Measurements from ENCODE around the gene PMEPA1.

Gene PMEPA1

GRCh38 chr20:57709823-57710799 lies at the start of gene PMEPA1:
TSS of gene PMEPA1 (minus strand) at chr20:57710015. CDS start at chr20:57709582, 433 bp downstream.
- peak; percentile 90 for DNase-seq (ENCODE audit: low read depth, low spot score)

- DNase-seq (ENCODE audit: low read depth, low spot score), result no peak
Measured at GRCh38 chr20:57757767-57758166, 48.0 kb upstream of the PMEPA1 start.

- no peak for DNase-seq (ENCODE audit: low read depth, low spot score)
Measured at GRCh38 chr20:57756921-57757320, 47.1 kb upstream of the PMEPA1 start.

GRCh38 chr20:57756213-57756612 lies 46.4 kb upstream of the PMEPA1 start:
- no peak for DNase-seq (ENCODE audit: low read depth, low spot score)

- no peak for DNase-seq (ENCODE audit: low read depth, low spot score)
Measured at GRCh38 chr20:57755609-57756008, 45.8 kb upstream of the PMEPA1 start.

GRCh38 chr20:57754190-57754589 lies 44.4 kb upstream of the PMEPA1 start:
- DNase-seq (ENCODE audit: low read depth, low spot score), result no peak

- no peak for DNase-seq (ENCODE audit: low read depth, low spot score)
Measured at GRCh38 chr20:57753332-57754164, 43.7 kb upstream of the PMEPA1 start.

GRCh38 chr20:57751411-57751810 lies 41.6 kb upstream of the PMEPA1 start:
- DNase-seq (ENCODE audit: low read depth, low spot score), result no peak

- no peak for DNase-seq (ENCODE audit: low read depth, low spot score)
Measured at GRCh38 chr20:57749869-57750268, 40.1 kb upstream of the PMEPA1 start.

GRCh38 chr20:57749131-57749690 lies 39.4 kb upstream of the PMEPA1 start:
- no peak for DNase-seq (ENCODE audit: low read depth, low spot score)

GRCh38 chr20:57748601-57749130 lies 38.9 kb upstream of the PMEPA1 start:
- DNase-seq (ENCODE audit: low read depth, low spot score), result no peak

- no peak for DNase-seq (ENCODE audit: low read depth, low spot score)
Measured at GRCh38 chr20:57747861-57748481, 38.2 kb upstream of the PMEPA1 start.

GRCh38 chr20:57746832-57747404 lies 37.1 kb upstream of the PMEPA1 start:
- no peak for DNase-seq (ENCODE audit: low read depth, low spot score)

- no peak for DNase-seq (ENCODE audit: low read depth, low spot score)
Measured at GRCh38 chr20:57746201-57746600, 36.4 kb upstream of the PMEPA1 start.

GRCh38 chr20:57744206-57744605 lies 34.4 kb upstream of the PMEPA1 start:
- no peak for DNase-seq (ENCODE audit: low read depth, low spot score)

- DNase-seq (ENCODE audit: low read depth, low spot score), result no peak
Measured at GRCh38 chr20:57743450-57744095, 33.8 kb upstream of the PMEPA1 start.

- no peak for DNase-seq (ENCODE audit: low read depth, low spot score)
Measured at GRCh38 chr20:57742507-57743181, 32.8 kb upstream of the PMEPA1 start.

GRCh38 chr20:57738484-57738883 lies 28.7 kb upstream of the PMEPA1 start:
- DNase-seq (ENCODE audit: low read depth, low spot score), result no peak

- no peak for DNase-seq (ENCODE audit: low read depth, low spot score)
Measured at GRCh38 chr20:57738053-57738452, 28.2 kb upstream of the PMEPA1 start.

- DNase-seq (ENCODE audit: low read depth, low spot score), result no peak
Measured at GRCh38 chr20:57737349-57737748, 27.5 kb upstream of the PMEPA1 start.

Data from brain pericyte (primary cell).